Bronchial epithelial cell (primary cell): ENCODE results near the gene GARIN5B. TPM values are rescaled to one million over a fixed set of nuclear protein-coding genes. Genes with fewer than 3 reads are reported as not detected.

Experiments used
- DNase-seq: peaks from one replicate; pipeline ENCODE4 v3.0.0-alpha.2; 2010; ENCODE audit warnings: low read depth
- FAIRE-seq: peaks from 2 replicates; lab custom pipeline; 2011; peaks lifted over from hg19 to GRCh38; lab: Jason Lieb, UNC
- H3K27me3 ChIP-seq: 2 replicates; pipeline ENCODE4 v1.5.1; 2011; ENCODE audit warnings: low read length; ENCODE audit not compliant: control insufficient read depth, insufficient read depth
- H3K36me3 ChIP-seq: 2 replicates; pipeline ENCODE4 v1.5.1; 2011; ENCODE audit warnings: low read length; ENCODE audit not compliant: control insufficient read depth, insufficient read depth
- H3K4me3 ChIP-seq: 2 replicates; pipeline ENCODE4 v1.5.1; 2011; ENCODE audit warnings: mild to moderate bottlenecking, low read depth, low read length, control low read depth
- total RNA-seq: library from RNA; depleted of rRNA; stranded (reverse); fragments of >200 nt; gene quantifications from 2 replicates; pipeline ENCODE4 v1.2.1, GENCODE V29; 2014
- TF ChIP-seq, protein P1 (sequence below): IDR thresholded peaks from 2 replicates; pipeline ENCODE4 v1.5.1; 2011; ENCODE audit warnings: mild to moderate bottlenecking, moderate library complexity, low read length, control low read depth, inconsistent platforms; ENCODE audit not compliant: insufficient read depth, severe bottlenecking

Gene GARIN5B
- total RNA-seq, 1 donor from 2014 or later: not detected

DNA sequence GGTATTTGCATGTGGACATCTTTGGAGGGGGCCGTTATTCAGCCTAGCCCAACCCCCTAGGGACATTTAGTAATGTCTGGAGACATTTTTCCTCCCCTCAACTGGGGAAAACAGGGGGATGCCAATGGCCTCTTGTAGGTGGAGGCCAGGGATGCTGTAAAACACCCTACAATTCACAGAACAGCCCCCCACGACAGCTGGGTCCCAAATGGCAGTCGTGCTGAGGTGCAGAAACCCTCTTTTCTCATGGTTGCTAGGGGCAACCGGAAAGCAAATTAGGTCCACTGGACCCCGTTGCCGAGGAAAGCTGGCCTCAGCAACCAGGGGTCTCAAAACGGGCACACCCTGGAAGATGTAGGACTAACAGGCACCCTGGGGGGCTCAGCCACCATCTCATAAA is 52.6 kb downstream of the GARIN5B start:
- DNase-seq (no peak), FAIRE-seq (no peak)
- no peaks in the 10 kb centered on the region for H3K36me3 ChIP-seq
- TF ChIP-seq, protein P1, sequence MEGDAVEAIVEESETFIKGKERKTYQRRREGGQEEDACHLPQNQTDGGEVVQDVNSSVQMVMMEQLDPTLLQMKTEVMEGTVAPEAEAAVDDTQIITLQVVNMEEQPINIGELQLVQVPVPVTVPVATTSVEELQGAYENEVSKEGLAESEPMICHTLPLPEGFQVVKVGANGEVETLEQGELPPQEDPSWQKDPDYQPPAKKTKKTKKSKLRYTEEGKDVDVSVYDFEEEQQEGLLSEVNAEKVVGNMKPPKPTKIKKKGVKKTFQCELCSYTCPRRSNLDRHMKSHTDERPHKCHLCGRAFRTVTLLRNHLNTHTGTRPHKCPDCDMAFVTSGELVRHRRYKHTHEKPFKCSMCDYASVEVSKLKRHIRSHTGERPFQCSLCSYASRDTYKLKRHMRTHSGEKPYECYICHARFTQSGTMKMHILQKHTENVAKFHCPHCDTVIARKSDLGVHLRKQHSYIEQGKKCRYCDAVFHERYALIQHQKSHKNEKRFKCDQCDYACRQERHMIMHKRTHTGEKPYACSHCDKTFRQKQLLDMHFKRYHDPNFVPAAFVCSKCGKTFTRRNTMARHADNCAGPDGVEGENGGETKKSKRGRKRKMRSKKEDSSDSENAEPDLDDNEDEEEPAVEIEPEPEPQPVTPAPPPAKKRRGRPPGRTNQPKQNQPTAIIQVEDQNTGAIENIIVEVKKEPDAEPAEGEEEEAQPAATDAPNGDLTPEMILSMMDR: no peak
- H3K27me3 ChIP-seq: no peaks in the 10 kb centered on the region
- no peak overlapping the region for H3K4me3 ChIP-seq

DNA sequence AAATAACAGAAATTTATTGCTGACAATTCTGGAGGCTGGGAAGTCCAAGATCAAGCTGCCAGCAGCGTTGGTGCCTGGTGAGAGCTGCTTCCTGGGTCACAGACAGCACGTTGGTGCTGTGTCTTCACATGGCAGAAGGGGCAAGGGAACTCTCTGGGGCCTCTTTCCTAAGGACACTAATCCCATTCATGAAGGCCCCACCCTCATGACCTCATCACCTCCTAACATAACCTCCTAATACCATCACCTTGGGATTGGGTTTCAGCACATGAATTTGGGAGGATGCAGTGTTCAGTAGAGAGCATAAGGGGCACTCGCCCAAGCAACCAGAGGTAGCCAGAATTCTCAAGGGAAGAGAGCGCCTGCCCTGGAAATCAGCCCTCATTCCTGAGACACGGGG is 53.6 kb downstream of the GARIN5B start:
- no peak for FAIRE-seq
- TF ChIP-seq, protein P1: no peak
- no peak for DNase-seq

DNA sequence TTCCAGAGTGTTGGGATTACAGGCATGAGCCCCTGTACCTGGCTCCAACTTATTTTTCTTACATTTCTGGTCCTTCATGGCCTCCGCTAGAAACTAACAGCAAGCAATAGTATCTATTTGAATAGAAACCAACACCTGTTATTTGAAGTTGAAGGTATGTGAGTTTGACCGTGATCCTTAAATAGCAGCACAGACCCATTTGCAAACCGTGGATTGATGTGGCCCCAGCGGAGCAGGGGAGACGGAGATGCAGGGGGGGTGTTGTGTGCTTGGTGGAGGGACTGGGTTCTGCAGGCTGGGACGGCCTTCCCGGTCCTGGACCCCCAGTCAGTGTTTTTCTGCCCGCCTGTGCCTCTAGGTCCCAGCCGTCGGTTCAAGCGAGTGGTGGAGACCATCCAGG is 54.8 kb downstream of the GARIN5B start:
- Histone ChIP-seq H3K36me3 (no peaks in the 10 kb centered on the region), H3K27me3 (no peaks in the 10 kb centered on the region), H3K4me3 (no peak overlapping the region)
- TF ChIP-seq, protein P1: no peak
- FAIRE-seq: no peak
- DNase-seq: no peak

More for the DNA sequence above, 53.6 kb downstream of the GARIN5B start:
- H3K27me3 ChIP-seq: no peaks in the 10 kb centered on the region
- no peak overlapping the region for H3K4me3 ChIP-seq
- no peaks in the 10 kb centered on the region for H3K36me3 ChIP-seq

DNA sequence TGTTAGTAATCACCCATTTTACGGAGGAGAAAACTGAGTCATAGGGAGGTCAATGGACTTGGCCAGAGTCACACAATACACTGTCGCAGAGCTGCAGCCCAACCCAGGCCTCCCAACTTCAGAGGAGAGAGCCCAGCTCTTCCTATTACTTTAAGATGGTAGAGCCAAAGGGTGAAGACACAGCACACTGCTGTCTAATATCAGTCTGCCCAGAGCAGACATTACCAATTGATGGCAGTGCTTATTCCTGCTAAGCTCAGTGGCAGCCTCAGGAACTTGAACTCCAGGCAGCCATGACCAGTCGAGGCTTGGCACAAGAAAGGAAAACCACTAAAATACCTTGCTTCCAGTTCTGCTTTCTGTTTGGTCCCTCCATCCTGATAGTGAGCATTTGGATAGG is 56.3 kb downstream of the GARIN5B start:
- H3K36me3 ChIP-seq: no peaks in the 10 kb centered on the region
- no peak overlapping the region for H3K4me3 ChIP-seq
- H3K27me3 ChIP-seq: no peaks in the 10 kb centered on the region
- TF ChIP-seq, protein P1: no peak
- FAIRE-seq: no peak
- no peak for DNase-seq

DNA sequence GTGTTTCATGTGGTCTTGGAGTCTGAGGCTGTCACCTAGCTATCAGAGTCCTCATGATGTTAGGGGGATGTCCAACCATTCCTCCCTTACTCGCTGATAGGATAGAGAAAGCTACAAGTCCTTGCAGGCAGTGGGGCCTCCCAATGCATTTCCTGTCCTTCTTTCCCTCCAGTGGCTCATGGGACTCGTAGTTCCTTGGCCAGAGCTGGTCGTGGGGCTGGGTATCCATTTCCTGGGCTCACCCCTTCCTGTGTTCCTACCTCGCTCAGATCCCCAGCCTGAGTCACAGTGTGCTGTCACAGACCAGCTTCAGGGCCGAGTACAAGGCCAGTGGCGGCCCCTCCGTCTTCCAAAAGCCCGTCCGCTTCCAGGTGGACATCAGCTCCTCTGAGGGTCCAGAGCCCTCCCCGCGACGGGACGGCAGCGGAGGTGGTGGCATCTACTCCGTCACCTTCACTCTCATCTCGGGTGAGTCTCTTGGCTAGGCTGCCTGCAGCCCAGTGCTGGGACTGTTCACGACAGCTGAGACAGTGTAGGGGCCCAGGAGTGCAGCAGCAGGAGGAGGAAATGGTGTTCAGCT is 57.0 kb downstream of the GARIN5B start:
- TF ChIP-seq, protein P1: no peak
- no peak for DNase-seq
- no peak for FAIRE-seq
- Histone ChIP-seq H3K4me3 (no peak overlapping the region), H3K36me3 (no peaks in the 10 kb centered on the region), H3K27me3 (no peaks in the 10 kb centered on the region)

DNA sequence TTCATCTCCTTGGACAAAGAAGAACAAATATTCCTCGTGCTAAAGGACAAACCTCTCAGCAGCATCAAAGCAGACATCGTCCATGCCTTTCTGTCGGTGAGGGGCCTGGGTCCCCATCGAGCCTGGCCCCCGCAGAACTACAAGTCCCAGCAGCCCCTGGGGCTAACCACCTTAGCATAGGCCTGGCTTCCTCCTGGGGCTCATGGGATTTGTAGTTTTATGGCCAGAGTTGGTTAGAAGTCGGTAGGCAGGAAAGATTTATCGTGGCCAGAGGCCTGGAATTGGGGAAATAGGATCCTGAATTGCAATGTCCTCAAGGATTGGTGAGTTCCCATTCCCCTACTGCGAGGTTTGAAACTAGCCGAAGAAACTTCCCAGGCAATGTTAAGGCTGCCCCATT is 57.6 kb downstream of the GARIN5B start:
- DNase-seq (peak; percentile 26), FAIRE-seq (no peak)
- H3K36me3 ChIP-seq: no peaks in the 10 kb centered on the region

More for the DNA sequence above, 57.6 kb downstream of the GARIN5B start:
- TF ChIP-seq, protein P1: no peak
- no peaks in the 10 kb centered on the region for H3K27me3 ChIP-seq
- H3K4me3 ChIP-seq: no peak overlapping the region
